Stimulated activated CD8-positive, alpha-beta memory T cell treated with anti-CD3 and anti-CD28 coated beads, Interleukin-4, amount 100 ng/mL, for 4 hours (primary cell): ENCODE measurements around the gene PAIP2.
"Not testable (repeated sequence)": the region's sequence is repeated elsewhere in the genome, so short reads cannot be mapped to it uniquely, and the experiment has no call there.

Source experiments
- DNase-seq, 2 donors: peaks; one replicate each; pipeline ENCODE4 v3.0.0-alpha.2; 2020; ENCODE audit warnings: low read depth in 2 of 2, low spot score in 1 of 2

The PAIP2 gene

GRCh38 chr5:139378101-139378825, 36.6 kb downstream of the PAIP2 start:
- DNase-seq: no peak

GRCh38 chr5:139378941-139379361, 37.3 kb downstream of the PAIP2 start:
- no peak for DNase-seq

GRCh38 chr5:139379626-139380449, 38.2 kb downstream of the PAIP2 start:
- DNase-seq: no peak

GRCh38 chr5:139381837-139382761, 40.4 kb downstream of the PAIP2 start:
- no peak for DNase-seq

- DNase-seq: no peak
Measured at GRCh38 chr5:139382807-139383206, 41.2 kb downstream of the PAIP2 start.

GRCh38 chr5:139383275-139383992, 41.8 kb downstream of the PAIP2 start, which contains the start of gene SLC23A1:
Gene SLC23A1 (minus strand): TSS chr5:139383297. CDS start chr5:139383253, 44 bp downstream.
- DNase-seq: no peak

GRCh38 chr5:139383993-139384590, 42.4 kb downstream of the PAIP2 start:
- no peak for DNase-seq

- no peak for DNase-seq
Measured at GRCh38 chr5:139384591-139385051, 43.0 kb downstream of the PAIP2 start.

- no peak for DNase-seq
Measured at GRCh38 chr5:139385061-139386049, 43.7 kb downstream of the PAIP2 start.

- no peak for DNase-seq
Measured at GRCh38 chr5:139386050-139386438, 44.4 kb downstream of the PAIP2 start.

GRCh38 chr5:139386956-139387355, 45.3 kb downstream of the PAIP2 start:
- DNase-seq: not testable (repeated sequence)

- no peak for DNase-seq
Measured at GRCh38 chr5:139387611-139388197, 46.0 kb downstream of the PAIP2 start.

- DNase-seq: no peak
Measured at GRCh38 chr5:139388198-139388821, 46.7 kb downstream of the PAIP2 start.

GRCh38 chr5:139389701-139390638, 48.3 kb downstream of the PAIP2 start, which contains the start of gene MZB1:
Gene MZB1 (minus strand): TSS chr5:139389913. CDS start chr5:139389856, 57 bp downstream.
- DNase-seq: peak in 1 of 2 donors; percentile 63

- no peak for DNase-seq
Measured at GRCh38 chr5:139390639-139391569, 49.2 kb downstream of the PAIP2 start.
